Fibroblast of pulmonary artery (primary cell): ENCODE measurements around the gene ADD3.
"Not testable (repeated sequence)": the region's sequence is repeated elsewhere in the genome, so short reads cannot be mapped to it uniquely, and the experiment has no call there.

Experiments
- DNase-seq: peaks from one replicate; pipeline ENCODE4 v3.0.0-alpha.2; 2010; ENCODE audit warnings: low read depth
- H3K4me3 ChIP-seq: replicated peaks from 2 replicates; pipeline ENCODE4 v1.5.1; 2011; ENCODE audit warnings: low read depth, mild to moderate bottlenecking, control low read depth, low read length, moderate library complexity
- CTCF ChIP-seq: IDR thresholded peaks from 2 replicates; pipeline ENCODE4 v1.5.1; 2011; ENCODE audit warnings: mild to moderate bottlenecking, control low read depth, low read length, inconsistent platforms; ENCODE audit errors: missing control alignments

The ADD3 gene

GRCh38 chr10:110041479-110041829, 33.7 kb downstream of the ADD3 start:
- DNase-seq = no peak

GRCh38 chr10:110042181-110042580, 34.4 kb downstream of the ADD3 start:
- DNase-seq = peak; percentile 58
- TF ChIP-seq CTCF = peak; percentile 5
- no peak overlapping the region for H3K4me3 ChIP-seq

More at GRCh38 chr10:110041479-110041829, 33.7 kb downstream of the ADD3 start:
- H3K4me3 ChIP-seq = no peak overlapping the region
- no peak for TF ChIP-seq CTCF

GRCh38 chr10:110042891-110043290, 35.1 kb downstream of the ADD3 start:
- no peak overlapping the region for H3K4me3 ChIP-seq
- no peak for DNase-seq
- no peak for TF ChIP-seq CTCF

- H3K4me3 ChIP-seq = no peak overlapping the region
- DNase-seq = no peak
- TF ChIP-seq CTCF = no peak
Observed at GRCh38 chr10:110044681-110045080, 36.9 kb downstream of the ADD3 start.

DNA sequence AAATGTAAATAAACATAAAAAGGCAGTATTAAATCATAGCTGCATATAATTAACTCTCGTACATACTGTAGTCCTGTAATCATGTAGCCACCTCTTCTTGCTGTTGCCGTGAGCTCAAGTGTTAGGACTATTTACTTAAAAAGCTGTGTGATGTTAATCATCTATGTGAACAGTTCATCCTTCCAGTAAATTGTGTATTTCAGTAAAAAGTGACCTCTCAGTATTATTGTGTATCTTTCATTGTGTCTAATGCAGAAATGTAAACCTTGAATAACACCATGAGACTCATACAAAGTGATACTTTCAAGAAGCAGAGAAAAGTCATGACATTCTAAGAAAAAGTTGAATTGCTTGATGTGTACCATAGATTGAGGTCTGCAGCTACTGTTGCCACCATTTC, 38.0 kb downstream of the ADD3 start:
- no peak for DNase-seq
- TF ChIP-seq CTCF = no peak
- no peak overlapping the region for H3K4me3 ChIP-seq

GRCh38 chr10:110048145-110048544, 40.4 kb downstream of the ADD3 start:
- H3K4me3 ChIP-seq, DNase-seq: not testable (repeated sequence)

DNA sequence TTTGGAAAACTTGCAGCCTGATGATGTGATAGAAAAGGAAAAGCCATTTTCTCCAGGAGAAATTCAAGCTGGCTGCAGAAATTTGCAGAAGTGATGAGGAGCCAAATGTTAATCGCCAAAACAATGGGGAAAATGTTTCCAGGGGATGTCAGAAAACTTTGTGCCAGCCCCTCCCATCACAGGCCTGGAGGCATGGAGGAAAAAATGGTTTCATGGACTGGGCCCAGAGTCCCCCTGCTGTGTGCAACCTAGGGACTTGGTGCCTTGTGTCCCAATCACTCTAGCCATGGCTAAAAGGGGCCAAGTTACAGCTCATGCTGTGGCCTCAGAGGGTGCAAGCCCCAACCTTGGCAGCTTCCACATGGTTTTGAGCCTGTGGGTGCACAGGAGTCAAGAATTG, 41.0 kb downstream of the ADD3 start:
- H3K4me3 ChIP-seq = no peak overlapping the region
- TF ChIP-seq CTCF = no peak

GRCh38 chr10:110049889-110050591, 42.3 kb downstream of the ADD3 start:
- not testable (repeated sequence) for DNase-seq, H3K4me3 ChIP-seq

More for the DNA sequence above, 41.0 kb downstream of the ADD3 start:
- DNase-seq = no peak
